GM12872 (cell line): ENCODE data around the gene NDUFS8.

Experiments
- CTCF ChIP-seq: IDR thresholded peaks from 3 replicates; pipeline ENCODE4 v1.5.1; 2011; ENCODE audit warnings: low read depth, mild to moderate bottlenecking, low read length, moderate library complexity; ENCODE audit not compliant: insufficient read depth

NDUFS8 gene

DNA sequence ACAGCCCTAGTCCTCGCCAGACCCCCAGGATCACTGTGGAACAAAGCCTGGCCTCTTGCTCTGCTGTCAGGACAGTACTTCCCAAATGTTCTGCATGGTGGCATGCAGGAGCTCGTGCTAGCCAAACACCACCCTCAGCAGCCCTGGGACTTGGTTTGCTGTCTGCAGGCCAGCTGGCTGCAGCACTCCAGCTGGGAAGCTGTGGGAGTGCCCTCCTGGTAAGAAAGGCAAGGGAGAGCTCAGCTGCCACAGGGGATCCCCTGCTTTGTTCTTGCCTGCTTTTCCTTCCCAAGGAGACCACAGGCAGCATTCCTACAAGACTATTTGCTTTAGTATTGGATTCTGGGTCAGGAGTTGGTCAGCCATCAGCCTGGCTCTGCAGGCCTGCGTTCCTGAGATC is 36.3 kb downstream of the NDUFS8 start:
- no peak for TF ChIP-seq CTCF

- TF ChIP-seq CTCF, result no peak
These were observed 37.5 kb downstream of the NDUFS8 start for GRCh38 chr11:68067991-68068390.

DNA sequence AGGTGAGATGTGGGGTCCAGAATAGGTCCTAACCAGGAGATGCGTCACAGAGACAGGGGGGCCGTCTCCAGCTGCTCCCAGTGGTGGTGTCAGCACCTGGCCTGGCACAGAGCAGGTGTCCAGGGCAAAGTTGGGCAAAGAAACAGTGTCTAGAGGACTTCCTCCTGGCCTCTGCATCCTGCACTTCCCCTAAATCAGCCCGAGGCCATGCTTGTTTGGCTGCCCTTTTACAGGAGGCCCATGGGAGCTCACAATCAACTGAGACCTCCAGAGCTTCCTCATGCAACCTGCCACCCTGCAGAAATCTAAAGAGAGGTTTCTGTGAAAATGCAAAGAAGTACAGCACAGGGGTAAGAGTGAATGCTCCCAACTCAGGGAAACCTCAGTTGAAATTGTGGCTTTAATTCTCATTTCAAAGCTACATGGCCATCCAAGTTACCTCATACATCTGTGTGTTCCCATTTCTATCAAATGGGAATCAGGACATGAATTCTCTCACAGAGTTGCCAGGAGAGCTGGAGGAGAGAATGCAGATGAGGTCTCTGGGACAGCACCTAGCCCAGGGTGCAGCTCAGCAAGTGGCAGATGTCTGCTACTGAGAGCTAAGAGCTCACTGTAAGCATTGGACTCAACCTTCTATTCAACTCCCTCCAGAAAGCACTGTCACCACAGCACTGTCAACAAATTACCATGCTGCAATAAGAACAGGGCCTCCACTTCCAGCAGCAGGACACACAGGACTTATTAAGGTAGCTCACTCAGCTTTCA is 41.0 kb downstream of the NDUFS8 start:
- TF ChIP-seq CTCF, result no peak

DNA sequence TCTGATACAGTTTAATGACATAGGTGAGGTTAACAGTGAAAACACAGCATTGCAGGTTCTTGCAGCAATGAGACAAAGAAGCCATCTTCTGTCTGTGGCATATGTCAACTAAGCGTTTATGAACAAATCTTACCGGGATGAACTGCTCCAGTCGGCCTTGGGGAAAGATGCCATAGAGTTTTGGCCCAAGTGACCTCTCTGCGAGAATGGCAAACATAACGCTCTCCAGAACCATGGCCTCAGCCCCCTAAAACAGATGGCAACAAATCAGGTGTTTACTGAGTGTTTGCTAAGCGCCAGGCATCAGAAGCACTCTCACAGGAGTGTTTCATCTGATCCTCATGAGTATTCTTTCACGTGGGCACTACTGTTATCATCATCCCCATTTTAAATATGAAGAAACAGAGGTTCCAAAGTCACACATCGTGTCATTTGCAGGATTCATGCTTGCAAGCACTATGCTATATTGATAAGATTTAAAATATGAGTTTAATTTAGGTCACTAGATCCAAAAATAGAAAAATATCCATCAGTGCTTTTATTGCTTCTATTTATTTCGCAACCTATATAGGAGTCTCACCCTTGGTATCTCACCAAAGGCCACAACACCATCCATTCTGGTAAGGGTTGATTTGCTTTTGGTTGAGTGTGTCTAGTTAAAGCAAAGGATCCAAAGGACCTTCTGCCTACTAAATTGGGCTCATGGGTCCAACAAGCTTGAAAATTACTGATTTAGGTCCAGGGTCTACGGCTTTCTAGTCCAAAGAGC is 44.3 kb downstream of the NDUFS8 start:
- TF ChIP-seq CTCF, result no peak

GRCh38 chr11:68076371-68077042 is 46.0 kb downstream of the NDUFS8 start:
- peak; percentile 37; the same call in 2 of the 3 replicates for TF ChIP-seq CTCF

DNA sequence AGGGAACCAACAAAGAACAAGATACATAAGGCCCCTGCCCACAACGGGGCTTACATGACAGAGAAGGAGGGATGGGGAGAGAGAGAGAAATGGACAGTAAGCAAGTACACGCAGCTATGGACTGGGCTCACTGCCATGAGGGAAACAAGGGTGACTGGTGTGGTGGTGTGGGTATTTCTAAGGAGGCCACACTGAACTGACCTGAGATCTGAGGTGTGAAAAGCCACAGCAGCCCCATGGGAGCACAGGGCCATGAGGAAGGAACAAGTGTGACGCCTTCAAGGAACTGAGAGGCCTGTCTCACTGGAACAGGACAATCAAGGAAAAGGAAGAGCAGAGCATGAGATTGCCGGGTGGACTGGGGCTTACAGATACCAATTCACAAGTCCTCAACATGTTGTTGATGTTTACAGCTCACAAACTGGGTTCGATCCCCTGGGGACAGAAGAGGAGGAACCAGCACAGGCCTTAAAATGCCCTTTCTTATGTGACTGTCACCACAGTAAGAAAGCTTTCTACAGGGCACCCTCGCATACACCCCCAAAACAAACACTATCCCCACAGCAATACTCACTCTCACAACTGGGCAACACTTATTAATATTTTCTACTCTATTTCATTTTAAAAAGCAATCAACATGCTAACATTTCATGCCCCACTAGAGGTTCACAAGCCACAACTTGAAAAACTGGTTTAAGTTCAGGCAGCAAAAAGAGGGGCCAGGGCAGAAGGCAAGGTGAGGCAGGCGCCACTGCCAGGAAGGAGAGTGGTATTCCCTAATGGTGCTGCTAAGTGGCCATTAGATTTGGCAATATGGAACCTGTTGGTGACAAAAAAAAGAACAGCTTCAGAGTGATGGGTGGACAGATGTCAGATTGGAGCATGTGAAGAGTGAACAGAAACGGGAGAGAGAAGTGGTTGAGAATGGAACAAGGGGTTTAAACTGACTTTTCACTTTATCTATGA is 47.4 kb downstream of the NDUFS8 start:
- no peak for TF ChIP-seq CTCF
